SH-SY5Y (cell line): Measurements from ENCODE around the gene ICAM2.

Experiments
- GATA2 ChIP-seq: IDR thresholded peaks from 2 replicates; pipeline ENCODE4 v1.6.1; 2011; ENCODE audit warnings: mild to moderate bottlenecking, low read depth, low read length
- GATA3 ChIP-seq: IDR thresholded peaks from 2 replicates; pipeline ENCODE4 v1.6.1; 2011; ENCODE audit warnings: low read depth, mild to moderate bottlenecking, low read length, moderate library complexity

- TF ChIP-seq GATA2, result no peak
- TF ChIP-seq GATA3, result no peak
Observed at GRCh38 chr17:63984236-63984635, 36.2 kb downstream of the ICAM2 start.
